ENCODE data around the gene PPM1B. TPM values are rescaled to one million over a fixed set of nuclear protein-coding genes. Genes with fewer than 3 reads are reported as not detected.

The PPM1B gene
- total and polyA plus RNA-seq, 9 of the 15 experiments (the other 6 are each of a cell fraction or from before 2014, with no cell fraction given), result 8.9 to 44.0 (median 28.6) TPM

- TF ChIP-seq YY1 (IDR thresholded peaks at IDR 0.05; ENCODE audit: borderline replicate concordance in 1 of 3, control insufficient read depth in 1 of 3, extremely low read depth in 1 of 3, insufficient read depth in 3 of 3, insufficient read length in 1 of 3, insufficient replicate concordance in 2 of 3, low read depth in 1 of 3, low read length in 2 of 3) (no peak), RFX7 (CRISPR knock-in tag; IDR thresholded peaks at IDR 0.05) (no peak), GTF2E2 (tag; IDR thresholded peaks at IDR 0.05) (no peak), RBM15 (IDR thresholded peaks at IDR 0.05; ENCODE audit: insufficient read depth, low read length) (no peak), RCOR1 (IDR thresholded peaks at IDR 0.05; ENCODE audit: borderline replicate concordance in 1 of 2, low read depth in 2 of 2, low read length in 2 of 2) (0 out of 4 replicates have a peak, but pooled peaks of 1 of the 2 experiments have one; percentile 17), KAT7 (CRISPR knock-in tag; IDR thresholded peaks at IDR 0.05; ENCODE audit: borderline replicate concordance) (no peak), SREBF1 (IDR thresholded peaks at IDR 0.05; ENCODE audit: borderline replicate concordance, low read depth, low read length) (no peak), ZNF41 (CRISPR knock-in tag; conservative IDR thresholded peaks at IDR 0.05) (no peak), WHSC1 (IDR thresholded peaks at IDR 0.05; ENCODE audit: low read length) (no peak), HMG20B (CRISPR knock-in tag; IDR thresholded peaks at IDR 0.05) (no peak), SIRT6 (IDR thresholded peaks at IDR 0.05; ENCODE audit: low read depth, low read length) (no peak), RNF2 (IDR thresholded peaks at IDR 0.05) (peak; percentile 86), SNRNP70 (optimal IDR thresholded peaks at IDR 0.05; ENCODE audit: low read depth, low read length) (no peak), PBX2 (CRISPR knock-in tag; IDR thresholded peaks at IDR 0.05; ENCODE audit: low read depth) (peak; percentile 80), PBX2 (tag; conservative IDR thresholded peaks at IDR 0.05; ENCODE audit: low read depth) (peak; percentile 99), PHB (CRISPR knock-in tag; IDR thresholded peaks at IDR 0.05) (no peak), ZBTB17 (CRISPR knock-in tag; IDR thresholded peaks at IDR 0.05) (peak; percentile 61; the same call in 1 of the 2 replicates), ETV1 (tag; conservative IDR thresholded peaks at IDR 0.05; ENCODE audit: low read depth) (no peak), RUNX1 (IDR thresholded peaks at IDR 0.05; ENCODE audit: low read depth) (no peak), TFAM (CRISPR knock-in tag; conservative IDR thresholded peaks at IDR 0.05) (no peak), HNRNPL (IDR thresholded peaks at IDR 0.05; ENCODE audit: low read depth, low read length) (no peak), MAFG (tag; conservative IDR thresholded peaks at IDR 0.05) (no peak), E2F1 (CRISPR knock-in tag; IDR thresholded peaks at IDR 0.05) (0 out of 2 replicates have a peak, but pooled peaks have one; percentile 17), MNT (conservative IDR thresholded peaks at IDR 0.05) (peak; percentile 40 to 78; a peak in 3 of 4 replicates)
Observed at GRCh38 chr2:44167908-44168680, 581 bp upstream of the PPM1B start (continued).

Data from K562 (cell line).